ENCODE results near the gene L3MBTL4.
A peak's percentile ranks its signal among the peaks of the same experiment; 100 is the strongest.
"Not testable (repeated sequence)": the region's sequence is repeated elsewhere in the genome, so short reads cannot be mapped to it uniquely, and the experiment has no call there.

L3MBTL4 gene

GRCh38 chr18:6406075-6406909 lies 8.4 kb downstream of the L3MBTL4 start:
- no peak for DNase-seq

GRCh38 chr18:6405237-6406074 lies 9.3 kb downstream of the L3MBTL4 start:
- peak; percentile 76 for DNase-seq

DNA sequence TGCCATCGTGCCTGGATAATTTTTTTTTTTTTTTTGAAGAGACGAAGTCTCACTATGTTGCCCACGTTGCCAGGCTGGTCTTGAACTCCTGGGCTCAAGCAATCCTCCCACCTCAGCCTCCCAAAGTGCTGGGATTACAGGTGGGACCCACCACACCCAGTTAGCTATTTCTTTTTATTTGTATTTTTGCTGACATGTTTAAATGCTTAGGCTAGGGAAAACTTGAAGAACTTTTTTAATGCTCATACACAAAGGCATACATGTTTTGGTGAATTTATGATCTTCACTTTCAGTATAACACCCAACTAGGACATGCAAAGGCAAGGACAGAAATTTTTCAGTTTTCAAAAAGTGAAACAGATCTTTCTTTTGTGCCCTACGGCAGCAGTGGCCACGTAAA lies 9.9 kb downstream of the L3MBTL4 start:
- no peak for DNase-seq

GRCh38 chr18:6401687-6402086 lies 13.0 kb downstream of the L3MBTL4 start:
- no peak for DNase-seq

DNA sequence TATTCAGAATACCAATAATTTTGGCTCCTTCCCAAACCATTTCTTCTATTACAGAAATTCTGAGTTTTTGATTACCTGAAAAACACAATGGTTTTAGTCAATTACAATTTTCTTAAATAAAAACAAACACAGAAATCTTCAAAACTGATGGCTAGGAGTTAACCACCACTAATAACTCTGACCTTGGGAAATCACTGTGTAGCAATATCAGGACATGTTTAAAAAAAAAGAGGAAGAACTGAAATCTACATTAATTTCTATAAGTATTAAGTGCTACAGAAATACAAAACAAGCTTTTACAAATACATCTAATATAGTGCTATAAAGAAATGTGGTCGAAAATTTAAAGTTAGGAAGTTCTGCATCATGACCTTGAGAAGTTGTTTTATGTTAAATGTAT lies 14.9 kb downstream of the L3MBTL4 start:
- DNase-seq: no peak

DNA sequence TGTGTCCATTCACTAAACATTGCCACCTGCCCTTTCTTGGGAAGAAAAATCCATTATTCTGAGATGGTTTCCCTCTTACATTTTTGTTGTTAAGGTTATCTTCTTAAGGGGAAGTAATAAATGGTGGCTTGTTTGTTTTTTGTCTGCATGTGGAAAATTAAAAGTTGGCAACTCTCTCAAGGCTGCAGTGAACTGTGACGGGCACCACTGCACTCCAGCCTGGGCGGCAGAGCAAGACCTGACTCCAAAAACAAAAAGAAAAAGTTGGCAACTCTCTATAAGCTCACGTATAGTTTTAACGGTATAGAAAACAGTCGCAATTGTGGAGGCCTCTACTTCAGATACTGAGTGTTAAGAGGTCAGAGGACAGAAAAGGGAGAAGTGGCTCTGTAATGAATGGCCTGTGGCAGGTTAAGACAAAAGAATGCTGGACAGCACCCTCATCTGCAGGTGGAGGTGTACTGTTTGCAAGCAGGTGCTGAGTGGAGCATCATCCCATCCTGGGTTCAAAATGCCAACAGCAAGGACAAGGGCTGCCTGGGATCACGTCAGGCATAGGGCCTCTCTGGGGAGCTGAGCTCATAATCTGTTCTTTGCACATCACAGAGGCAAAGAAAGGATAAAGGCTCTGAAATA lies 16.7 kb downstream of the L3MBTL4 start:
- no peak for DNase-seq

GRCh38 chr18:6396847-6397246 lies 17.9 kb downstream of the L3MBTL4 start:
- no peak for DNase-seq

DNA sequence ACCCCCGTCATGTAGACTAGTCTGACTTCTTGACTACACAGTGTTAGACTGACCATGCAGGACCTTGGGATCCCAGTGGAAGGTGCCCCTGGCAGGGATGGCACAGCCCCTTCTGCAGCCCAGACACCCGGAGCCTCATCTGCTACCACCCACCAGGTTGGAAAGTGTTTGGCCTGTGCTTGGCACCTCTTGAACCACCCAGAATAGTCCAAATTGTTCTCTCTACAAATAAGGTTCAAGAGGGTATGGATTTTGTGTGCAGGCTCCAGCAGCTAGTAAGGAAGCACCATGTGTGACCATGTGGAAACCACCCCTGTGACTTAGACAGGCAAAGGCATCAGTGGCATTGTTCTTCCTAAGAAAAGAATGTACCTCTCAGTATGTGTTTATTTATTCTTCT lies 18.4 kb downstream of the L3MBTL4 start:
- DNase-seq: no peak

GRCh38 chr18:6389005-6389404 lies 25.7 kb downstream of the L3MBTL4 start:
- no peak for DNase-seq

GRCh38 chr18:6382963-6383362 lies 31.7 kb downstream of the L3MBTL4 start:
- DNase-seq: no peak

- DNase-seq: not testable (repeated sequence)
These were observed 37.2 kb downstream of the L3MBTL4 start for GRCh38 chr18:6377473-6377872.

- DNase-seq: no peak
These were observed 38.1 kb downstream of the L3MBTL4 start for GRCh38 chr18:6376433-6377229.

DNA sequence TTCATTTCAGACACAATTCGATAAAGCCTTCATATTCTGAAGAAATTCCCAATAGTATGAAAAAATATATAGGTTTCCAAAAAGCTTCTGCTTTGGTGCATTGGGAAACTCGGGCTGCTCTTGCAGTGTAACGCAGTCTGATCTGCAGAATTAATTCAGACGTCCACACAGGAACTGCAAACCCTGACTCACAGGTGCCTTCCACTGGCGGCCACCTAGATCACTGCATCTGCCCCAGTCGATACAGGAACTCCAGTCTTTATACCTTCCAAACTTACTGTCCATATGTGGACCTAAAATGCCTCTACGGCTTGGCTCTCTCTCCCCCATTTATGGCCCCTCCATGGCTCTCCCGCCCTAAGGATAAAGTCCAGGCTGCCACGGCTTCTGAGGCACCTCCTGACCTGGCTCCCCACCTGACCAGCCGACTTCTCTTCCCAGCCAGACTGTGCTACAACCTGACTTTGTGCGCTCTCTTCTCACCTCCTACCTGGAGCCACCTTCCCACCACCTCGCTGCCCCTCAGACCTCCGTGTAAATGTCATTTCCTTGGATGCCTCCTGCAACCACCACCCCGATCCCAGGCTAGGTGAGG lies 39.7 kb downstream of the L3MBTL4 start:
- DNase-seq: no peak

- DNase-seq: no peak
These were observed 40.4 kb downstream of the L3MBTL4 start for GRCh38 chr18:6374340-6374739.

DNA sequence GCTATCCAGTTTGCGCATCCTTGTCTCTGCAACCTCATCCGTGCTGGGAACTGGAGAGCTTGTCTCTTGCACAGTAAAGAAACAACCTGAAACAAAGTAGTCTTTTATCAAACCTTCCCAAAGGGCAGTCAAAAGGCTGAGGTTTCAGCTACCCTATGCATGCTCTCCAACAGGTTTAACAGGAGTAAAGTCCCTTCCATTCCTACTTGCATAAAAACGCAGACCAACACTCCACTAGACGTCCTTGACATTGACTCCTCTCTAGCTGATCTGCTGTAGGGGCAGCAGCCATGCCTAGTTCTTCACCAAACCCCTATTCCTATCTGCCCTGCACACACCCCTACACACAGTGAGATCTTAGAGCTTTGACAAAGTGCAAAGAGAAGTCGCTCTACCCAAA lies 41.5 kb downstream of the L3MBTL4 start:
- DNase-seq: no peak

GRCh38 chr18:6370886-6371635 lies 43.6 kb downstream of the L3MBTL4 start:
- DNase-seq: peak; percentile 72

- DNase-seq: peak; percentile 96
These were observed 44.3 kb downstream of the L3MBTL4 start for GRCh38 chr18:6370410-6370809.

DNA sequence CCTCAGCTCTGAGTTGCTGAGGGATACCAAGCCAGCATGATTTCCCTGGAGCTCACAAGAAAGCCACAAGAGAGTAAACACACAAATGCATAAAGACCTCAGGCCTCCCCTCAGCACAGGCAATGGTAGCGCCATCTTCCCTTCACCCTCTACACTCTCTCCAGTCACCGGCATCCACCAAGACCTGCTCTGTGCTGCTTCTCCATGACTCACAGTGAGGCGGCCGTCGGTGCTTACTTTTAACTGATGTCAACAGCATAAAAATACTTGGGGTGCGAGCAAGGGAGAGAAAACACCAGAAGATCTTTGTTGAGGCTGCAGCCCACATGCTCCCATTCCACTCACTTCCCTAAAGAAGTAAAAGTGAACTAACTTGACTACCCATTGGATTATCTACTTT lies 46.7 kb downstream of the L3MBTL4 start:
- DNase-seq: no peak

- no peak for DNase-seq
These were observed 47.5 kb downstream of the L3MBTL4 start for GRCh38 chr18:6367208-6367607.

- peak; percentile 36 for DNase-seq
These were observed 47.9 kb downstream of the L3MBTL4 start for GRCh38 chr18:6366776-6367175.

- DNase-seq: no peak
These were observed 49.3 kb downstream of the L3MBTL4 start for GRCh38 chr18:6365385-6365784.

- DNase-seq: no peak
These were observed 51.5 kb downstream of the L3MBTL4 start for GRCh38 chr18:6363216-6363615.
